Trophoblast cell (in vitro differentiated cells and primary cell): Measurements from ENCODE around the gene SPON1.

Experiments
- DNase-seq, 2 donors: peaks; one replicate each; pipeline ENCODE4 v3.0.0-alpha.2; 2016
- H2AFZ ChIP-seq: 2 replicates; pipeline ENCODE4 v1.6.1; 2013; ENCODE audit warnings: low read length, moderate library complexity, mild to moderate bottlenecking; ENCODE audit not compliant: insufficient read depth, poor library complexity
- H2AK5ac ChIP-seq: 2 replicates; pipeline ENCODE4 v1.6.1; 2013; ENCODE audit warnings: mild to moderate bottlenecking, low read length
- H2BK120ac ChIP-seq: 2 replicates; pipeline ENCODE4 v1.6.1; 2013; ENCODE audit warnings: low read length, mild to moderate bottlenecking, moderate library complexity; ENCODE audit not compliant: insufficient read depth, poor library complexity
- H2BK12ac ChIP-seq: 2 replicates; pipeline ENCODE4 v1.6.1; 2013; ENCODE audit warnings: mild to moderate bottlenecking, low read length, moderate library complexity
- H2BK5ac ChIP-seq: 2 replicates; pipeline ENCODE4 v1.6.1; 2013; ENCODE audit warnings: low read length, low read depth, moderate library complexity, mild to moderate bottlenecking; ENCODE audit not compliant: poor library complexity
- H3K14ac ChIP-seq: 2 replicates; pipeline ENCODE4 v1.6.1; 2013; ENCODE audit warnings: mild to moderate bottlenecking, low read length
- H3K18ac ChIP-seq: 2 replicates; pipeline ENCODE4 v1.6.1; 2013; ENCODE audit warnings: mild to moderate bottlenecking, low read length
- H3K23ac ChIP-seq: 2 replicates; pipeline ENCODE4 v1.6.1; 2013; ENCODE audit warnings: low read length
- H3K27ac ChIP-seq: 2 replicates; pipeline ENCODE4 v1.5.1; 2013; ENCODE audit warnings: low read depth, mild to moderate bottlenecking, inconsistent platforms, low read length, moderate library complexity
- H3K27me3 ChIP-seq: 2 replicates; pipeline ENCODE4 v1.6.1; 2013; ENCODE audit warnings: inconsistent platforms, mild to moderate bottlenecking, low read length, moderate library complexity; ENCODE audit not compliant: insufficient read depth
- H3K36me3 ChIP-seq, 2 experiments: 1 replicate in 1 of 2; 2 replicates in 1 of 2; pipeline ENCODE4 v1.6.1; 2013; ENCODE audit warnings: low read length in 2 of 2, mild to moderate bottlenecking in 2 of 2, moderate library complexity in 1 of 2; ENCODE audit not compliant: insufficient read depth in 2 of 2, control insufficient read depth in 1 of 2
- H3K4ac ChIP-seq: 2 replicates; pipeline ENCODE4 v1.6.1; 2013; ENCODE audit warnings: low read depth, mild to moderate bottlenecking, low read length, moderate library complexity
- H3K4me1 ChIP-seq, 2 experiments: 1 replicate in 1 of 2; 2 replicates in 1 of 2; pipeline ENCODE4 v1.6.1; 2013; ENCODE audit warnings: low read length in 2 of 2, mild to moderate bottlenecking in 2 of 2, moderate library complexity in 1 of 2; ENCODE audit not compliant: insufficient read depth in 2 of 2, control insufficient read depth in 1 of 2
- H3K4me2 ChIP-seq: 2 replicates; pipeline ENCODE4 v1.6.1; 2013; ENCODE audit warnings: inconsistent platforms, mild to moderate bottlenecking, low read length, moderate library complexity
- H3K4me3 ChIP-seq: 2 replicates; pipeline ENCODE4 v1.5.1; 2013; ENCODE audit warnings: mild to moderate bottlenecking, low read depth, low read length, inconsistent platforms
- H3K79me1 ChIP-seq: one replicate; pipeline ENCODE4 v1.6.1; 2013; ENCODE audit warnings: low read length
- H3K79me2 ChIP-seq: 2 replicates; pipeline ENCODE4 v1.6.1; 2013; ENCODE audit warnings: low read length, mild to moderate bottlenecking; ENCODE audit not compliant: control insufficient read depth, insufficient read depth, poor library complexity
- H3K9ac ChIP-seq: 2 replicates; pipeline ENCODE4 v1.6.1; 2013; ENCODE audit warnings: mild to moderate bottlenecking, low read length
- H3K9me3 ChIP-seq: 2 replicates; pipeline ENCODE4 v1.6.1; 2013; ENCODE audit warnings: low read depth, mild to moderate bottlenecking, control low read depth, inconsistent platforms, low read length; ENCODE audit not compliant: insufficient read depth
- H4K12ac ChIP-seq: 2 replicates; pipeline ENCODE4 v1.6.1; 2013; ENCODE audit warnings: low read depth, mild to moderate bottlenecking, low read length, moderate library complexity
- H4K8ac ChIP-seq: 2 replicates; pipeline ENCODE4 v1.6.1; 2013; ENCODE audit warnings: low read depth, mild to moderate bottlenecking, low read length, moderate library complexity
- H4K91ac ChIP-seq: one replicate; pipeline ENCODE4 v1.6.1; 2013; ENCODE audit warnings: low read depth, mild to moderate bottlenecking, low read length, moderate library complexity
- WGBS: extraction: QIAGEN DNeasy Blood & Tissue Kit; methylation state at CpG from one replicate; pipeline ENCODE4 v1.1.7; 2013; ENCODE audit warnings: missing lambda C conversion rate; ENCODE audit not compliant: insufficient read length, insufficient coverage; ENCODE audit errors: extremely low coverage; 5-methylcytosine and 5-hydroxymethylcytosine counted together

Gene SPON1

DNA sequence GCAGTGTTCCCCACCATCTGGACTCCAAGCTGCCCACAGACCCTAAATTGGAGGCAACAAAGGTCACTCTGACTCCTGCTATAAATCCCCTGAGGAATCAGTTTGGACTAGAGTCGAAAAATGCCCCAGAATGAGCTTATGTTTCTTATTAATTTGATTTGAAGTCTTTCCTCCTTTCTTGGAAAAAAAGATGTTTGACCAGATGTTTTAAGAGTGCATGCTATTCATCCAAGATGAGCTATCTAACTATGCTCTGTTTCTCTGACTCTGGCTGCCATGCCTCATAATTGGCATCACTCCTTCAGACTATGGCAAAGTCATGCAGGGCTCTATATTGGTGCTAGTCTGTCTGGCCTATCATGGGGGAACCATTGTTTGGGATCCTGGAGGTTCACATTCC lies 174.0 kb downstream of the SPON1 start:
- Histone ChIP-seq H3K4ac (no peak overlapping the region), H3K27ac (no peak overlapping the region), H2BK120ac (no peak overlapping the region), H3K79me1 (no peaks in the 10 kb centered on the region), H3K23ac (no peak overlapping the region), H2AFZ (no peak overlapping the region), H4K8ac (no peak overlapping the region), H3K4me3 (no peak overlapping the region), H3K4me1 (no peaks in the 10 kb centered on the region), H3K4me2 (no peak overlapping the region), H3K79me2 (no peaks in the 10 kb centered on the region), H2BK5ac (no peak overlapping the region), H3K27me3 (no peaks in the 10 kb centered on the region), H4K91ac (no peak overlapping the region), H2AK5ac (no peak overlapping the region), H2BK12ac (no peak overlapping the region), H3K14ac (no peak overlapping the region), H3K9me3 (no peaks in the 10 kb centered on the region), H3K9ac (no peak overlapping the region), H3K18ac (no peak overlapping the region), H3K36me3 (no peaks in the 10 kb centered on the region), H4K12ac (no peak overlapping the region)
- WGBS = no CpG with 5 or more reads among the region's 1 CpG
- DNase-seq = no peak

DNA sequence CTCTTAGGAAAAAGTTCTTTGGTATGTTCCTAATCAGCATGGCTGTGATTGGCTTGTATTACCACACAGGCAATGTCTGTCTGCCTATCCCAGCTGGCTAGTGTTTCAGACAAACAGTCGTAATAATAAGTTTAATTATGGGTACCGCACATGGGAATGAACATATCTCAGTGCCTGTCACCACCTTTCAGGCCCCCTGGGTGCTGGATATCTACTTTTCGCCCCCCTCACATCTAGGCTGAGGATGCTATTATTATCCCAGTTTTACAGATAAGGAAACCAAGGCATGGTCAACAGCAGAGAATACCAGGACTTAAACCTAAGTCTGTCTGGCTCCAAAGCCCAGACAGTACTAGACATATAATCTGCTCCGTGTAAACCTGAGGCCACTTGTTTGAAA lies 174.8 kb downstream of the SPON1 start:
- Histone ChIP-seq H2BK5ac (no peak overlapping the region), H3K79me1 (no peaks in the 10 kb centered on the region), H3K4me2 (no peak overlapping the region), H3K27ac (no peak overlapping the region), H3K4me1 (no peaks in the 10 kb centered on the region), H4K12ac (no peak overlapping the region), H3K14ac (no peak overlapping the region), H3K4ac (no peak overlapping the region), H4K8ac (no peak overlapping the region), H2BK120ac (no peak overlapping the region), H3K79me2 (no peaks in the 10 kb centered on the region), H2AK5ac (no peak overlapping the region), H3K18ac (no peak overlapping the region), H2AFZ (no peak overlapping the region), H3K36me3 (no peaks in the 10 kb centered on the region), H3K9ac (no peak overlapping the region), H2BK12ac (no peak overlapping the region), H3K27me3 (no peaks in the 10 kb centered on the region), H4K91ac (no peak overlapping the region), H3K9me3 (no peaks in the 10 kb centered on the region), H3K4me3 (no peak overlapping the region), H3K23ac (no peak overlapping the region)
- WGBS = no CpG with 5 or more reads among the region's 4 CpGs
- no peak for DNase-seq

DNA sequence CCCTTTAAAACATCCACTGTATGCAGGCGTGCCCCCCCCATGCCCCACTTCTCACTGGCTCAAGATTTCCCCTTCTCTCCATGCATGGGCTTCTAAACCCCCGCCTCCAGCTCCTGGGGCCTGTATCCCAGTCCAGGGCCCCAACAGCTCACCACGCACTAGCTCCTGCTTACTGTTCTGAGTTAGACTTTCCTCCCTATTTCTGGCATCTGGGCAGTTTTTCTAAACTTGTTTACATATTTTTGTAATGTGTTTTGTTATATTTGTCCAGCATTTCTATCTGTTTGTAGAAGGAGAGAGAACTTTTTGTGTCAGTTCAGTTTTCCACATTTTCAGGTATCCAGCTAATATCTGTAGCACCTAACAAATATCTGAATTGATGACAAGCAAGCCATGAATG lies 178.5 kb downstream of the SPON1 start:
- Histone ChIP-seq H3K14ac (no peak overlapping the region), H2BK5ac (no peak overlapping the region), H3K27me3 (no peaks in the 10 kb centered on the region), H4K12ac (no peak overlapping the region), H2BK12ac (no peak overlapping the region), H2BK120ac (no peak overlapping the region), H2AFZ (no peak overlapping the region), H3K36me3 (no peaks in the 10 kb centered on the region), H4K8ac (no peak overlapping the region), H4K91ac (no peak overlapping the region), H3K79me2 (no peaks in the 10 kb centered on the region), H3K18ac (no peak overlapping the region), H3K27ac (no peak overlapping the region), H3K4me2 (no peak overlapping the region), H3K23ac (no peak overlapping the region), H2AK5ac (no peak overlapping the region), H3K9ac (no peak overlapping the region), H3K4me1 (no peaks in the 10 kb centered on the region), H3K4ac (no peak overlapping the region), H3K79me1 (no peaks in the 10 kb centered on the region), H3K9me3 (no peaks in the 10 kb centered on the region), H3K4me3 (no peak overlapping the region)
- WGBS = no CpG with 5 or more reads among the region's 3 CpGs
- no peak for DNase-seq

DNA sequence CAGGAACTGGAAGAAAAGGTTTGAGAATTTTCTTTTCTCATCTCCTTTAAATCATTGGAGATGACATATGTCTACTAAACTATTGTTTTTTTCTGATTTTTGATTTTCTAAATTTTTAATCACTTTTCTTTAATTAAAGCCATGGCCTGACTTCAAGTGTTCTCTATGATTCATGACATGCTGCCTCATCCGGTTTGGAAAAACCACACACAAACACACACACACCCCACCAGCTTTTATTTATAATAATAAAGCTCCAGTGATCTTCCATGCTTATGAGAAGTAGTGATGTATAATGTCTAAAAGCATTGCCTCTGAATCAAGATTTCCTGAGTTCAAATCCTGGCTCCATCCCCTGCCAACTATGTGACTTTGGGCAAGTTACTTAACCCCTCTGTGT lies 179.2 kb downstream of the SPON1 start:
- no CpG with 5 or more reads among the region's 1 CpG for WGBS
- Histone ChIP-seq H2AFZ (no peak overlapping the region), H3K9ac (no peak overlapping the region), H4K8ac (no peak overlapping the region), H3K4me3 (no peak overlapping the region), H2BK5ac (no peak overlapping the region), H3K27ac (no peak overlapping the region), H3K4me2 (no peak overlapping the region), H3K36me3 (no peaks in the 10 kb centered on the region), H4K12ac (no peak overlapping the region), H3K79me2 (no peaks in the 10 kb centered on the region), H2BK12ac (no peak overlapping the region), H3K79me1 (no peaks in the 10 kb centered on the region), H3K27me3 (no peaks in the 10 kb centered on the region), H3K23ac (no peak overlapping the region), H2AK5ac (no peak overlapping the region), H3K4me1 (no peaks in the 10 kb centered on the region), H4K91ac (no peak overlapping the region), H3K4ac (no peak overlapping the region), H3K14ac (no peak overlapping the region), H3K18ac (no peak overlapping the region), H2BK120ac (no peak overlapping the region), H3K9me3 (no peaks in the 10 kb centered on the region)
- DNase-seq = no peak
